ENCODE measurements around the gene NOTCH1.

NOTCH1 gene

GRCh38 chr9:136505406-136506403 lies 40.1 kb downstream of the NOTCH1 start:
- TF ChIP-seq, protein P1, sequence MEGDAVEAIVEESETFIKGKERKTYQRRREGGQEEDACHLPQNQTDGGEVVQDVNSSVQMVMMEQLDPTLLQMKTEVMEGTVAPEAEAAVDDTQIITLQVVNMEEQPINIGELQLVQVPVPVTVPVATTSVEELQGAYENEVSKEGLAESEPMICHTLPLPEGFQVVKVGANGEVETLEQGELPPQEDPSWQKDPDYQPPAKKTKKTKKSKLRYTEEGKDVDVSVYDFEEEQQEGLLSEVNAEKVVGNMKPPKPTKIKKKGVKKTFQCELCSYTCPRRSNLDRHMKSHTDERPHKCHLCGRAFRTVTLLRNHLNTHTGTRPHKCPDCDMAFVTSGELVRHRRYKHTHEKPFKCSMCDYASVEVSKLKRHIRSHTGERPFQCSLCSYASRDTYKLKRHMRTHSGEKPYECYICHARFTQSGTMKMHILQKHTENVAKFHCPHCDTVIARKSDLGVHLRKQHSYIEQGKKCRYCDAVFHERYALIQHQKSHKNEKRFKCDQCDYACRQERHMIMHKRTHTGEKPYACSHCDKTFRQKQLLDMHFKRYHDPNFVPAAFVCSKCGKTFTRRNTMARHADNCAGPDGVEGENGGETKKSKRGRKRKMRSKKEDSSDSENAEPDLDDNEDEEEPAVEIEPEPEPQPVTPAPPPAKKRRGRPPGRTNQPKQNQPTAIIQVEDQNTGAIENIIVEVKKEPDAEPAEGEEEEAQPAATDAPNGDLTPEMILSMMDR (conservative IDR thresholded peaks at IDR 0.05) = no peak
- no peak for TF ChIP-seq ZFX (IDR thresholded peaks at IDR 0.05)
- H3K27ac ChIP-seq = no peak overlapping the region

DNA sequence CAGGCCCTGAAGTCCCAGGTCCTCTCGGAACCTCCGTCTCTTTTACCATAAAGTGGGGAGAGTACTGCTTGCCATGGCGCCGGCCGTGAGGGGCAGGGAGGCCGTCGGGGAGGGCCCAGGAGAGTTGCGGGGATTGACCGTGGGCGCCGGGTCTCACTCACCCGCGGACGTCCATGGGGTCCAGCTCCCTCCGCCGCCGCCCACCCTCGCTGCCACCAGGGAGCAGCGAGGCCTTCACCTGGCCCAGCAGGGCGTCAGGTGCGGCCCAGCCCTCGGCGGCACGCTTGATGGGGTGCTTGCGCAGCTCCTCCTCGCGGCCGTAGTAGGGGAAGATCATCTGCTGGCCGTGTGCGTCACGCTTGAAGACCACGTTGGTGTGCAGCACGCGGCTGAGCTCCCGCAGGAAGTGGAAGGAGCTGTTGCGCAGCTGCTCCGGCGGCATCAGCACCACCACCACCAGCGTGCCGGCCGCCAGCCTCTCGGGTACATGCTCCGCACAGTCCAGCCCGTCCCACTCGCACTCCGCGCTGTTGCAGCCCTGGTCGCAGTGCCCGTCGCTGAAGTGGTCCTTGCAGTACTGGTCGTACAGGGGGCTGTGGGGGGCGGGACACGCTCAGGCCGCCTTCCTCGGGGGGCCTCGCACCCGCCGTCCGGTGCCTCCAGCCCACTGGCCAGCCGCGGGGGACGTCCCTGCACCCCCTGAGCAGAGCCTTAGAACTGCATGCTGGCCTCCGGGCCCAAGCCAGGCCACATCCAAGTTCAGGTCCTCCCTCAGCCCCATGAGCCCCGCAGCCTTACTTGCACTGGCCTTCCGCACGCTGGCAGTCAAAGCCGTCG lies 41.1 kb downstream of the NOTCH1 start:
- H3K27ac ChIP-seq = no peak overlapping the region
- no peak for TF ChIP-seq ZFX (IDR thresholded peaks at IDR 0.05)
- TF ChIP-seq, protein P1 (conservative IDR thresholded peaks at IDR 0.05) = no peak

DNA sequence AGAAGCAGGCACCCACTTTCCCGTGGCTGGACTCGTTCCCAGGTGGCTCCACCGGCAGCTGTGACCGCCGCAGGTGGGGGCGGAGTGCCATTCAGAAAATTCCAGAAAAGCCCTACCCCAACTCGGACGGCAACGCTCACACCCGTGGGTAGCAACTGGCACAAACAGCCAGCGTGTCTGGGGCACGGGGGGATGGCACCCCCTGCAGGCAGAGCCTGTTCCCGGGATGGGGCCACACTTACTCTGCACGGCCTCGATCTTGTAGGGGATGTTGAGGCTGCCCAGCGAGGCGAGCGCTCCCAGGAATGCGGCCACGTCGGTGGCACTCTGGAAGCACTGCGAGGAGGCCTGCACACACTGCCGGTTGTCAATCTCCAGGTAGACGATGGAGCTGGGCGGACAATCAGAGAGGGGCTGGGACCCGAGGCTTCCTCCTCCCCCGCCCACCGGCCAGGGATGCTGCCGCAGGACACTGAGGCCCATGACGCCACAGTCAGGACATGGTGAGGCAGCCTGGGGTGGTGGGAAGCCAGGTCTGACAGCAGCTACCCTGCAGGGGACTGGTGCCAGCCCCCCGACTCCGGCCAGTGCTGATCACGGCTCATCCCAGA lies 42.8 kb downstream of the NOTCH1 start:
- no peak for TF ChIP-seq ZFX (IDR thresholded peaks at IDR 0.05)
- TF ChIP-seq, protein P1 (conservative IDR thresholded peaks at IDR 0.05) = no peak
- no peak overlapping the region for H3K27ac ChIP-seq

DNA sequence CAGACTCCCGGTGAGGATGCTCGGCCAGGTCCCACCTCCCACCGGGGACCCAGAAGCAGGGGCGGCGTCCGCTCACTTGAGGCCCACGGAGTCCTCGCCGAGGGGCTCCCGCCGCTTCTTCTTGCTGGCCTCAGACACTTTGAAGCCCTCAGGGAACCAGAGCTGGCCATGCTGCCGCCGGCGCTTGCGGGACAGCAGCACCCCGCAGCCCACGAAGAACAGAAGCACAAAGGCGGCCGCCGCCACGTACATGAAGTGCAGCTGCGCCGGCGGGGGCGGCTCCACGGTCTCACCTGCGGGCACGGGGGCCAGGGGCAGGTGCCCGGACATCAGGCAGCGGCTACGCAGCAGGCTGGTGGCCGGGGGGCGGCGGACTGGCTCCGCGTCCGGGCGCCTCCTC lies 43.7 kb downstream of the NOTCH1 start:
- no peak for TF ChIP-seq ZFX (IDR thresholded peaks at IDR 0.05)
- TF ChIP-seq, protein P1 (conservative IDR thresholded peaks at IDR 0.05) = no peak
- no peak overlapping the region for H3K27ac ChIP-seq

- TF ChIP-seq, protein P1 (conservative IDR thresholded peaks at IDR 0.05) = no peak
- TF ChIP-seq ZFX (IDR thresholded peaks at IDR 0.05) = no peak
- no peak overlapping the region for H3K27ac ChIP-seq
Measured at GRCh38 chr9:136501686-136502085, 44.2 kb downstream of the NOTCH1 start.

- TF ChIP-seq, protein P1 (conservative IDR thresholded peaks at IDR 0.05) = no peak
- no peak for TF ChIP-seq ZFX (IDR thresholded peaks at IDR 0.05)
Measured at GRCh38 chr9:136499935-136500910, 45.6 kb downstream of the NOTCH1 start.

More at GRCh38 chr9:136499935-136500910, 45.6 kb downstream of the NOTCH1 start:
- H3K27ac ChIP-seq = no peak overlapping the region

Measured in C4-2B (cell line).